Endothelial cell of umbilical vein (primary cell): Measurements from ENCODE around the gene KCTD17. TPM values are rescaled to one million over a fixed set of nuclear protein-coding genes. Genes with fewer than 3 reads are reported as not detected.

Experiments used
- BruUV-seq: library from RNA; stranded (reverse); fragments of 400-500 nt; replicated peaks from 2 replicates; lab custom pipeline; 2021; lab: Mats Ljungman, UMichigan
- CTCF ChIA-PET: fragments of 300-600, 350-600 bp; sonication (Branson Sonifier 250); formaldehyde crosslinking; loops from one replicate; lab custom pipeline; 2021; ENCODE audit warnings: antibody characterized with exemption, inconsistent platforms; lab: Charles Lee
- POLR2A ChIA-PET: fragments of 300-600, 350-600 bp; sonication (Branson Sonifier 250); formaldehyde crosslinking; loops from one replicate; lab custom pipeline; 2021; ENCODE audit warnings: antibody characterized with exemption, inconsistent platforms; lab: Charles Lee
- DNase-seq: peaks from one replicate; pipeline ENCODE4 v3.0.0-alpha.2; 2011; ENCODE audit warnings: low read depth, low spot score
- FAIRE-seq: peaks from 2 replicates; lab custom pipeline; 2011; peaks lifted over from hg19 to GRCh38; lab: Jason Lieb, UNC
- H2AFZ ChIP-seq: 2 replicates; pipeline ENCODE4 v1.6.0; 2012; ENCODE audit warnings: low read depth, low read length, control low read depth, inconsistent platforms
- H3K27ac ChIP-seq: 2 replicates; pipeline ENCODE4 v1.5.1; 2011; ENCODE audit warnings: low read depth, mild to moderate bottlenecking, control low read depth, low read length, moderate library complexity; ENCODE audit not compliant: insufficient read depth
- H3K27me3 ChIP-seq, 2 experiments: 2 replicates each; pipeline versions ENCODE4 v1.6.0 to v1.6.1; 2011; ENCODE audit warnings: low read length in 2 of 2, mixed read lengths in 1 of 2; ENCODE audit not compliant: control insufficient read depth in 2 of 2, insufficient read depth in 2 of 2
- H3K36me3 ChIP-seq, 2 experiments: 2 replicates in 1 of 2; 3 replicates in 1 of 2; pipeline ENCODE4 v1.5.1; 2011; ENCODE audit warnings: low read length in 2 of 2, mild to moderate bottlenecking in 1 of 2, moderate library complexity in 1 of 2; ENCODE audit not compliant: control insufficient read depth in 2 of 2, insufficient read depth in 2 of 2; ENCODE audit errors: extremely low read depth in 1 of 2
- H3K4me1 ChIP-seq: 3 replicates; pipeline ENCODE4 v1.5.1; 2011; ENCODE audit warnings: mild to moderate bottlenecking, low read length; ENCODE audit not compliant: control insufficient read depth, insufficient read depth; ENCODE audit errors: extremely low read depth
- H3K4me2 ChIP-seq: 2 replicates; pipeline ENCODE4 v1.6.1; 2011; ENCODE audit warnings: low read length, control low read depth, mixed read lengths; ENCODE audit not compliant: insufficient read depth
- H3K4me3 ChIP-seq, 3 experiments: fragments of 200-600 bp in 1 of 3; sonication (generic), shearing (Covaris generic) in 1 of 3; replicated peaks in 1 of 3; 2 replicates each; pipeline ENCODE4 v1.5.1; 2011 to 2016; ENCODE audit warnings: control low read depth in 3 of 3, low read length in 3 of 3, mild to moderate bottlenecking in 2 of 3, inconsistent platforms in 1 of 3, low read depth in 1 of 3, moderate library complexity in 1 of 3; ENCODE audit not compliant: insufficient read depth in 1 of 3
- H3K79me2 ChIP-seq: 2 replicates; pipeline ENCODE4 v1.6.0; 2012; ENCODE audit warnings: low read length, inconsistent platforms; ENCODE audit not compliant: control insufficient read depth, insufficient read depth
- H3K9ac ChIP-seq: replicated peaks from 2 replicates; pipeline ENCODE3; 2011; ENCODE audit warnings: low read length, control low read depth; ENCODE audit not compliant: insufficient read depth; ENCODE audit errors: extremely low read depth
- H3K9me1 ChIP-seq: replicated peaks from 3 replicates; pipeline ENCODE4 v1.6.0; 2011; ENCODE audit warnings: mild to moderate bottlenecking, low read length; ENCODE audit not compliant: control insufficient read depth, insufficient read depth; ENCODE audit errors: extremely low read depth
- H3K9me3 ChIP-seq: replicated peaks from 2 replicates; pipeline ENCODE4 v1.5.1; 2012; ENCODE audit warnings: low read length, inconsistent platforms; ENCODE audit not compliant: control insufficient read depth, insufficient read depth
- H4K20me1 ChIP-seq: replicated peaks from 2 replicates; pipeline ENCODE3; 2011; ENCODE audit warnings: mild to moderate bottlenecking, low read length; ENCODE audit not compliant: control insufficient read depth, insufficient read depth; ENCODE audit errors: extremely low read depth
- CTCF ChIP-seq, 2 donors: IDR thresholded peaks; 1 replicate in 1 of 2; 2 replicates in 1 of 2; pipeline ENCODE4 v1.5.1; 2011; ENCODE audit warnings: low read length in 2 of 2, mild to moderate bottlenecking in 2 of 2, moderate library complexity in 2 of 2, control low read depth in 1 of 2, inconsistent platforms in 1 of 2, low read depth in 1 of 2; ENCODE audit not compliant: insufficient read depth in 1 of 2; ENCODE audit errors: extremely low read depth in 1 of 2
- EZH2 ChIP-seq: IDR thresholded peaks from 2 replicates; pipeline ENCODE4 v1.6.1; 2012; ENCODE audit warnings: borderline replicate concordance, low read depth, mild to moderate bottlenecking, moderate library complexity, low read length, inconsistent platforms; ENCODE audit not compliant: severe bottlenecking
- FOS ChIP-seq: IDR thresholded peaks from 2 replicates; pipeline ENCODE4 v1.6.1; 2011; ENCODE audit warnings: mild to moderate bottlenecking, low read length, moderate library complexity, borderline replicate concordance; ENCODE audit not compliant: insufficient read depth
- GATA2 ChIP-seq: IDR thresholded peaks from 2 replicates; pipeline ENCODE4 v1.7.0; 2011; ENCODE audit warnings: low read depth, mild to moderate bottlenecking, moderate library complexity, mixed read lengths, low read length; ENCODE audit not compliant: insufficient read length, insufficient read depth
- JUN ChIP-seq: IDR thresholded peaks from 2 replicates; pipeline ENCODE4 v1.6.1; 2011; ENCODE audit warnings: borderline replicate concordance, low read depth; ENCODE audit not compliant: insufficient read length, insufficient read depth
- MAX ChIP-seq: IDR thresholded peaks from 2 replicates; pipeline ENCODE4 v1.6.1; 2011; ENCODE audit not compliant: insufficient read depth, insufficient read length
- MYC ChIP-seq: IDR thresholded peaks from one replicate; pipeline ENCODE4 v1.6.1; 2011; ENCODE audit warnings: mild to moderate bottlenecking, low read depth, low read length
- POLR2A ChIP-seq: IDR thresholded peaks from 2 replicates; pipeline ENCODE4 v1.6.1; 2012; ENCODE audit warnings: low read depth, mild to moderate bottlenecking, control low read depth, low read length
- POLR2AphosphoS5 ChIP-seq: IDR thresholded peaks from 2 replicates; pipeline ENCODE4 v1.6.1; 2012; ENCODE audit warnings: low read depth, mild to moderate bottlenecking, control low read depth, low read length, moderate library complexity; ENCODE audit not compliant: insufficient read depth
- dilution Hi-C: fragments of 300-500 bp; cut with MboI; formaldehyde crosslinking; loops from one replicate; pipeline ENCODE4 v1.15.0; 2019; ENCODE audit warnings: low sequenced_read_pairs; ENCODE audit not compliant: extremely low pct_ligation_motif_present
- intact Hi-C: fragments of 100-400 bp; cut with micrococcal nuclease; formaldehyde crosslinking; loops from one replicate; pipeline ENCODE4 v1.10.0; 2022
- polyA plus RNA-seq, 4 experiments: library from polyadenylated mRNA; depleted of rRNA in 3 of 4; stranded (reverse) in 3 of 4; unstranded in 1 of 4; fragments of >200 nt; gene quantifications; 2 replicates each; pipeline versions ENCODE4 v1.2.1 to v1.2.3, GENCODE V29; 2011 to 2012; ENCODE audit warnings: missing spikeins in 1 of 4
- total RNA-seq: library from RNA; stranded (reverse); gene quantifications from 2 replicates; pipeline ENCODE4 v1.2.3, GENCODE V29; 2021

Gene KCTD17
- total and polyA plus RNA-seq, 2 donors (not counting 3 experiments of a cell fraction or from before 2014, with no cell fraction given) = 59.2 to 73.0 TPM

- TF ChIP-seq POLR2A = no peak
- no peak for TF ChIP-seq MYC
- TF ChIP-seq POLR2AphosphoS5 = no peak
- no peak for TF ChIP-seq EZH2
- TF ChIP-seq CTCF (IDR thresholded peaks at IDR 0.05; ENCODE audit: extremely low read depth in 1 of 2, insufficient read depth in 1 of 2, low read depth in 1 of 2, low read length in 2 of 2) = no peak
- no peak for TF ChIP-seq JUN
- TF ChIP-seq FOS = no peak
- TF ChIP-seq MAX = no peak
- TF ChIP-seq GATA2 = no peak
- no peak overlapping the region for H3K4me2 ChIP-seq
- dilution Hi-C loops (no loop called here), intact Hi-C loops (no loop called here)
- peaks cover 0 to 12% of the 10 kb centered on the region in 2 experiments for H3K36me3 ChIP-seq
- no peaks in the 10 kb centered on the region for H3K27me3 ChIP-seq
- no peaks in the 10 kb centered on the region for H3K9me1 ChIP-seq
- POLR2A ChIA-PET = no interaction called here
- no peak overlapping the region for H2AFZ ChIP-seq
- FAIRE-seq (no peak), DNase-seq (no peak)
- H3K9me3 ChIP-seq = no peaks in the 10 kb centered on the region
- no TSS peak for BruUV-seq
- H3K79me2 ChIP-seq = peaks cover 3% of the 10 kb centered on the region
- H3K4me1 ChIP-seq = peaks cover 7% of the 10 kb centered on the region
- no peaks in the 10 kb centered on the region for H4K20me1 ChIP-seq
- no peak overlapping the region for H3K27ac ChIP-seq
- H3K4me3 ChIP-seq = no peak overlapping the region
- CTCF ChIA-PET = interaction anchor here (0.7 to 1.8 kb wide), 10 partner anchors 8 to 504 kb away, joined by 3 to 8 read pairs (median 6); partner anchors contain the start of gene TST
- H3K9ac ChIP-seq = no peak overlapping the region
Measured at GRCh38 chr22:37050913-37051312, 629 bp upstream of the KCTD17 start.
